Spinal cord (tissue), 10 donors: ENCODE measurements around the gene ETV6. TPM values are rescaled to one million over a fixed set of nuclear protein-coding genes. Genes with fewer than 3 reads are reported as not detected.

Source experiments
- DNase-seq, 6 donors: peaks; one replicate each; pipeline versions ENCODE4 v3.0.0 to v3.0.0-alpha.2; 2013 to 2015; ENCODE audit warnings: low spot score in 6 of 6, low read depth in 4 of 6
- H3K27ac ChIP-seq: one replicate; pipeline ENCODE4 v1.5.1; 2013; ENCODE audit warnings: low read depth, low read length, control low read depth
- H3K27me3 ChIP-seq: one replicate; pipeline ENCODE4 v1.6.1; 2013; ENCODE audit warnings: low read length; ENCODE audit not compliant: control insufficient read depth, insufficient read depth
- H3K36me3 ChIP-seq: one replicate; pipeline ENCODE4 v1.6.1; 2013; ENCODE audit warnings: low read length; ENCODE audit not compliant: control insufficient read depth, insufficient read depth
- H3K4me1 ChIP-seq: one replicate; pipeline ENCODE4 v1.6.1; 2013; ENCODE audit warnings: low read length; ENCODE audit not compliant: control insufficient read depth, insufficient read depth
- H3K4me3 ChIP-seq: one replicate; pipeline ENCODE4 v1.5.1; 2013; ENCODE audit warnings: low read depth, low read length, control low read depth
- H3K9me3 ChIP-seq: one replicate; pipeline ENCODE4 v1.6.1; 2013; ENCODE audit warnings: low read length; ENCODE audit not compliant: control insufficient read depth, insufficient read depth
- WGBS: methylation state at CpG from one replicate; pipeline ENCODE4 v1.1.5; 2013; ENCODE audit warnings: missing lambda C conversion rate; ENCODE audit not compliant: insufficient coverage; 5-methylcytosine and 5-hydroxymethylcytosine counted together
- polyA plus RNA-seq, 2 donors: library from polyadenylated mRNA; unstranded; fragments of 120-200 nt; gene quantifications; one replicate each; pipeline ENCODE4 v1.2.1, GENCODE V29; 2013; ENCODE audit not compliant: insufficient read length in 2 of 2
- total RNA-seq, 2 donors: library from RNA; depleted of rRNA in 1 of 2; stranded (reverse); fragments of 120-200 nt in 1 of 2; fragments of >200 nt in 1 of 2; gene quantifications; one replicate each; pipeline versions ENCODE4 v1.2.3 to v1.2.4, GENCODE V29; 2013 to 2014
- donor health status: healthy.

ETV6 gene
- total and polyA plus RNA-seq, 4 donors: 6.8 to 9.9 (median 8.1) TPM

- WGBS: no CpG with 5 or more reads among the region's 2 CpGs
- Histone ChIP-seq H3K9me3 (no peaks in the 10 kb centered on the region), H3K4me1 (peaks cover 17% of the 10 kb centered on the region), H3K27me3 (no peaks in the 10 kb centered on the region), H3K36me3 (no peaks in the 10 kb centered on the region), H3K4me3 (no peak overlapping the region), H3K27ac (no peak overlapping the region)
- DNase-seq: no peak
These were observed 106.5 kb downstream of the ETV6 start for GRCh38 chr12:11756022-11756421.

- no peak overlapping the region for H3K27ac ChIP-seq
- no peaks in the 10 kb centered on the region for H3K27me3 ChIP-seq
- WGBS: 81% methylated on average over 2 of the region's 6 CpGs
- H3K36me3 ChIP-seq: no peaks in the 10 kb centered on the region
- H3K9me3 ChIP-seq: no peaks in the 10 kb centered on the region
- DNase-seq: no peak
- peaks cover 17% of the 10 kb centered on the region for H3K4me1 ChIP-seq
- H3K4me3 ChIP-seq: no peak overlapping the region
These were observed 107.0 kb downstream of the ETV6 start for GRCh38 chr12:11756523-11756922.

GRCh38 chr12:11757095-11757494 is 107.6 kb downstream of the ETV6 start:
- Histone ChIP-seq H3K27ac (no peak overlapping the region), H3K9me3 (no peaks in the 10 kb centered on the region), H3K4me1 (peaks cover 19% of the 10 kb centered on the region), H3K27me3 (no peaks in the 10 kb centered on the region), H3K4me3 (no peak overlapping the region), H3K36me3 (no peaks in the 10 kb centered on the region)
- no CpG with 5 or more reads among the region's 7 CpGs for WGBS
- peak in 1 of 6 donors; percentile 79 for DNase-seq

- Histone ChIP-seq H3K9me3 (no peaks in the 10 kb centered on the region), H3K27ac (no peak overlapping the region), H3K4me3 (no peak overlapping the region), H3K4me1 (peaks cover 22% of the 10 kb centered on the region), H3K27me3 (no peaks in the 10 kb centered on the region), H3K36me3 (no peaks in the 10 kb centered on the region)
- 81% methylated on average over 3 of the region's 6 CpGs for WGBS
- DNase-seq: no peak
These were observed 108.1 kb downstream of the ETV6 start for GRCh38 chr12:11757531-11757930.

GRCh38 chr12:11758087-11758486 is 108.6 kb downstream of the ETV6 start:
- 100% methylated on average over 1 of the region's 4 CpGs for WGBS
- H3K4me1 ChIP-seq: peaks cover 22% of the 10 kb centered on the region
- H3K27ac ChIP-seq: peak overlapping the region; percentile 65
- DNase-seq: no peak
- H3K36me3 ChIP-seq: no peaks in the 10 kb centered on the region
- no peaks in the 10 kb centered on the region for H3K27me3 ChIP-seq
- H3K9me3 ChIP-seq: no peaks in the 10 kb centered on the region
- no peak overlapping the region for H3K4me3 ChIP-seq

GRCh38 chr12:11758510-11759493 is 109.3 kb downstream of the ETV6 start:
- Histone ChIP-seq H3K9me3 (no peaks in the 10 kb centered on the region), H3K4me1 (peaks cover 19% of the 10 kb centered on the region), H3K36me3 (no peaks in the 10 kb centered on the region), H3K4me3 (no peak overlapping the region), H3K27ac (peak overlapping the region; percentile 65), H3K27me3 (no peaks in the 10 kb centered on the region)
- peak in 2 of 6 donors; percentile 50 to 65 for DNase-seq
- WGBS: 52% methylated on average over 11 of the region's 14 CpGs

- 92% methylated on average over 2 of the region's 5 CpGs for WGBS
- Histone ChIP-seq H3K4me1 (peaks cover 24% of the 10 kb centered on the region), H3K36me3 (no peaks in the 10 kb centered on the region), H3K27me3 (no peaks in the 10 kb centered on the region), H3K9me3 (no peaks in the 10 kb centered on the region), H3K27ac (no peak overlapping the region), H3K4me3 (no peak overlapping the region)
- no peak for DNase-seq
These were observed 110.0 kb downstream of the ETV6 start for GRCh38 chr12:11759494-11759878.

- Histone ChIP-seq H3K27ac (no peak overlapping the region), H3K27me3 (no peaks in the 10 kb centered on the region), H3K4me1 (peaks cover 25% of the 10 kb centered on the region), H3K4me3 (no peak overlapping the region), H3K36me3 (no peaks in the 10 kb centered on the region), H3K9me3 (no peaks in the 10 kb centered on the region)
- WGBS: 94% methylated on average over 3 of the region's 3 CpGs
- no peak for DNase-seq
These were observed 110.4 kb downstream of the ETV6 start for GRCh38 chr12:11759899-11760298.

GRCh38 chr12:11761869-11762567 is 112.5 kb downstream of the ETV6 start:
- no peaks in the 10 kb centered on the region for H3K27me3 ChIP-seq
- WGBS: 90% methylated on average over 5 of the region's 8 CpGs
- no peak overlapping the region for H3K27ac ChIP-seq
- DNase-seq: no peak
- no peaks in the 10 kb centered on the region for H3K36me3 ChIP-seq
- no peak overlapping the region for H3K4me3 ChIP-seq
- no peaks in the 10 kb centered on the region for H3K9me3 ChIP-seq
- H3K4me1 ChIP-seq: peaks cover 28% of the 10 kb centered on the region
